GM12865 (cell line): ENCODE data around the gene EHBP1L1.

Source experiments
- DNase-seq: peaks from one replicate; pipeline ENCODE4 v3.0.0; 2010; ENCODE audit warnings: low read depth
- H3K4me3 ChIP-seq: 2 replicates; pipeline ENCODE4 v1.5.1; 2011; ENCODE audit warnings: mild to moderate bottlenecking, low read depth, low read length, control low read depth
- TF ChIP-seq, protein P1 (sequence below): IDR thresholded peaks from 2 replicates; pipeline ENCODE4 v1.5.1; 2011; ENCODE audit warnings: low read length, control low read depth, low read depth, inconsistent platforms; ENCODE audit not compliant: insufficient read depth; ENCODE audit errors: missing control alignments

The EHBP1L1 gene

DNA sequence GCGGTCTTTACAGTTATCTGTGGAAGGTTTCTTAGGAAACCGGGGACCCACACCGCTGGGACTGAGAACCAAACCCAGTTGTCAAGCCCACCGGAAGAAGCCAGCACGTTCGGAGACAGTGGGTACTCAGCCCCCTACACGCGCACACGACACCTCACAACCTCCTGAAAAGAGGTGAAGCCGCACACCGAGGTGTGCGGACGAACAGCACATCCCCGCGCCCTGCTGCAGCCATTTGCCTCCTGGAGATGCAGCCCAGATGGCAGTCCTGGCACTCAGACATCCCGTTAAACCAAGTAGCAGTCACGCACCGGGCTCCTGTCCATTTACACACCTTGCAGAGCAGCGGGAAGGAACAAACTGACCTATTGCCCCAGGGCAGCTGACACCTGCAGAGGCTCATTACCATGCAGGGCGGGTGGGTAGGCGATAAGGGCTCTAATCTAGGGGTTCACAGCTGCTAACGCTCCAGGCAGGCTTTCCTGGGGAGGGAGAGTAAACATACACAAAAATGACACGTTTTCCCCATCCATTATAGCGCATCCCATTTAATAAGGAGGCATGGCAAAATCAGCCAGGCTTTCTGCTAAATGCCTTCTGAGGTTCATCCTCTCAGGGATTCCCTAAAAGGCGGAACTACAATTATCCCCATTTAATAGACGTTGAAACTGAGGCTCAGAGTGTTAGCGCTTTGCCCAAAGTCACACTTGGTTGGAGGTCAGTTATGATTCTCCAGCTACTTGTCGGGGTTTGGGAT, 864 bp upstream of the EHBP1L1 start:
- H3K4me3 ChIP-seq: peak overlapping the region; percentile 71
- TF ChIP-seq, protein P1, sequence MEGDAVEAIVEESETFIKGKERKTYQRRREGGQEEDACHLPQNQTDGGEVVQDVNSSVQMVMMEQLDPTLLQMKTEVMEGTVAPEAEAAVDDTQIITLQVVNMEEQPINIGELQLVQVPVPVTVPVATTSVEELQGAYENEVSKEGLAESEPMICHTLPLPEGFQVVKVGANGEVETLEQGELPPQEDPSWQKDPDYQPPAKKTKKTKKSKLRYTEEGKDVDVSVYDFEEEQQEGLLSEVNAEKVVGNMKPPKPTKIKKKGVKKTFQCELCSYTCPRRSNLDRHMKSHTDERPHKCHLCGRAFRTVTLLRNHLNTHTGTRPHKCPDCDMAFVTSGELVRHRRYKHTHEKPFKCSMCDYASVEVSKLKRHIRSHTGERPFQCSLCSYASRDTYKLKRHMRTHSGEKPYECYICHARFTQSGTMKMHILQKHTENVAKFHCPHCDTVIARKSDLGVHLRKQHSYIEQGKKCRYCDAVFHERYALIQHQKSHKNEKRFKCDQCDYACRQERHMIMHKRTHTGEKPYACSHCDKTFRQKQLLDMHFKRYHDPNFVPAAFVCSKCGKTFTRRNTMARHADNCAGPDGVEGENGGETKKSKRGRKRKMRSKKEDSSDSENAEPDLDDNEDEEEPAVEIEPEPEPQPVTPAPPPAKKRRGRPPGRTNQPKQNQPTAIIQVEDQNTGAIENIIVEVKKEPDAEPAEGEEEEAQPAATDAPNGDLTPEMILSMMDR: no peak
- no peak for DNase-seq

DNA sequence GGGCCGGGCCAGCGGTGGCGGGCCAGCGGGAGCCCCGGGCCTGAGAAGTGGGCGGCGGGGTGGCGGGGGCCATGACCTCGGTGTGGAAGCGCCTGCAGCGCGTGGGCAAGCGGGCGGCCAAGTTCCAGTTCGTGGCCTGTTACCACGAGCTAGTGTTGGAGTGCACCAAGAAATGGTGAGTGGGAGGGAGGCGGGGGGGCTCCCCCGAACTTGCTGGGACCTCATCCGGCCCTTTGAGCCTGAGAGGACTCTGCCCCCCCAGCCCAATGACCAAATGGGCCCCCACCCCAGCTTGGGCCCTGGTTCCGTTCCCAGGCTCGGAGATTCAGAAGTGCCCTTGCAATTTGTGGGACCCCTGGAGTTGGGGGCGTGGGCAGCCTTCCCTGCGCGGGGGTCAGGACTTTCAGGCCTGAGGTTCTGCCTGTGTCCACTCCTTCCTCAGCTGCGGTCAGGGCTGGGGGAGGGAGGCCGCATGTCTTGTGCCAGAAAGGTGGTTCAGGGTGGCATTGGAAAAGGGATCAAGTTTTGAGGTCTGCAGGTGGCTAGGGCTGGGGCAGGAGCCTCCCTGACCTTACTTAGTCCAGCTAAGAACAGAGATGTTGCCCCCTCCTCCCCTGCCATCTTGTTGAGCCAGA, 496 bp downstream of the EHBP1L1 start:
- TF ChIP-seq, protein P1: no peak
- H3K4me3 ChIP-seq: peak overlapping the region; percentile 98
- no peak for DNase-seq

DNA sequence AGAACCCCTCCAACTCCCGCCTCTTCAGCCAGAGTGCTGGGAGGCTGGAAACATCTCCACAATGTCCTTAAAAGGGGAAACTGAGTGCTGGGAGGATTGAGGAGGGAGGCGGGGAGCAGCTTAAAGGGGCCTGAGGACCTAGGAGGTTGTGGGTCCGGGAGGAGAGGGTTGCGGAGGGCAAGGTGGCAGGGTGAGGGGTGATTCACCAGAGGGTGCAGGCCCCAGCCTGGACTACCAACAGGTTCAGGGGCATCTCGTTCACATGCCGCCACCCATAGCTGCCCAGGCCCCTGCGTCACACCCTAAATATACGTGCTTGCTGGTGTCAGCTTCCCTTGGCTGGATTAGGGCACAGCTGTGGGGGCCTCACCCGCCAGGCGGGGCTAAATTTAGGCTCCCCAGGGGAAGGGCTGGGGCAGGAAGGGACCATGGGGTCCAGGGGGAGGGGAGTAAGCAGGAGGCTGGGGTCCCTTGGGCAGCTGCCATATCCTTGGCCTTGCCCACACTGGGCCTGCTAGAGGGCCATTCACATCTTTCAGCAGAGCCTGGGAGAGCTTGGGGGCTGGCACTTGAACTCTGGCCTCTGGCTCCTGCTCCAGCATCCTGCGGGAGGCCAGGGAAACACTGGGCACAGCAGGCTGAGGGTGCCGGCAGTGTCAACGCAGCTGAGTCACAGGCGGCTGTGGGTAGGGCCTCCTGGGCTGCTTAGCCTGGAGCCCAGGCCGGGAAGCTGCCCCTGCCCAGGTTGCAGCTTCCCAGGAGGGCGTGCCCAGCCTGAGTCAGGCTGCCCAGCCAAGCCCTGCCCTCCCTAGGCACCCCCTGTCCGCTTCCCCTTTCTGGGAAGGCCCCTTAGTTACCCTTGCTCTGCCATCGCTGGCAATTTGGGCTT, 1.3 kb downstream of the EHBP1L1 start:
- DNase-seq: no peak
- peak overlapping the region; percentile 98 for H3K4me3 ChIP-seq
- TF ChIP-seq, protein P1: no peak

DNA sequence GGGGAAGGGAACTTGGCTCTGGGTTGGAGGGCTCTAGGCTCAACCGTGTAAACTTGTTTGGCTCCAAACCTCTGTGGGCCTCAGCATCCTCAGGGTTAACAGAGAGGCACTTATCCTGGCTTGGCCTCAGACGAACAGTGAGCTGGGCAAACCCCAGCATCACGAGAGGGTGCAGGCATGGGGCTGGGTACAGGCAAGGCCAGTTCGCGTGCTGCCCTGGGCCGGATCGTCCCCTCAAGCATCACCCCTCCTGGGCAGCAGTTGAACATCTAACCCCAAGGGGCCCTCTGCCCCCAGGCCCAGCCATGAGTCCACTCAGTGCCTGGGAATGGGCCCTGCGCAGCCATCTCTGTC, 1.9 kb downstream of the EHBP1L1 start:
- TF ChIP-seq, protein P1: no peak
- DNase-seq: no peak
- H3K4me3 ChIP-seq: peak overlapping the region; percentile 98

DNA sequence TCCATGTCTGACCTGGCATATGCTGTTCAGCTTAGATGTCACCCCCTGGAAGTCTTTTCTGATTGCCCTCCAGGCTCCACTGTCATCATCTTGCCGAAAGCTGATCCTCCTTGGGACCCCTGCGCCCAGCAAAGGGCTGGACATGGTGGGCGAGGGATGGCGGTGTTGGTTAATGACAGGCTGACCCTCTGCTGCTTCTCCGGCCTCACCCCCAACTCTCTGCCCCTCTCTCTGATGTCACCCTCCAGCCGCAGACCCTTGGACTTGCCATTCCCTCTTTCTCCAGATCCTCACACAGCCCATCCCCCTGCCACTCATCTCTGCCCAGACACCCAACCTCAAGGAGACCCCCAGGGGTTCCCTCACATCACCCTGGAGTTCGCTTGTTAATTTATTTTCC, 2.3 kb downstream of the EHBP1L1 start:
- TF ChIP-seq, protein P1: no peak
- H3K4me3 ChIP-seq: peak overlapping the region; percentile 98; the same call in 1 of the 2 replicates
- no peak for DNase-seq

DNA sequence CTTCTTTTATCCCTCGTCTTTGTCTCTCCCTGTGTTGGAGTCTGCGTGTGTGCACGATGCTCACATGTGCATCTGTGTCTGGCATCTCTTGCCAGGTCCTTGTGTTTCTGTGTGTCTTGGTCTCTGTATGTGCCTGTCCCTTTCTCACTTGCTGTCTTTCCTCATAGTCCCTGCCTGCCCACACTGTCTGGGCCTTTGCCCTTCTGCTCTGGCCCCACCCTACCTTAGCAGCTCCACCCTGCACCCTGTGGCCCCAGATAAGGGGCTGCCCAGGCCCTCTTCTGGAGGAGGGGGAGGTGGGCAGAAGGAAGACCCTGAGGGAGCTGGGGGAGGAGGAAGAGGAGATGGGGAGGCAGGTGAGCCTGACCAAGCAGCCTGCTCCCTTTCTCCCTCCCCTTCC, 2.8 kb downstream of the EHBP1L1 start:
- H3K4me3 ChIP-seq: no peak overlapping the region
- TF ChIP-seq, protein P1: no peak
- DNase-seq: no peak
